ENCODE results near the gene ZNF253. TPM values are rescaled to one million over a fixed set of nuclear protein-coding genes. Genes with fewer than 3 reads are reported as not detected.

ZNF253 gene
- total and polyA plus RNA-seq, 2 of the 8 experiments (the other 6 are each of a cell fraction or from before 2014, with no cell fraction given) = 8.3 to 64.0 TPM

DNA sequence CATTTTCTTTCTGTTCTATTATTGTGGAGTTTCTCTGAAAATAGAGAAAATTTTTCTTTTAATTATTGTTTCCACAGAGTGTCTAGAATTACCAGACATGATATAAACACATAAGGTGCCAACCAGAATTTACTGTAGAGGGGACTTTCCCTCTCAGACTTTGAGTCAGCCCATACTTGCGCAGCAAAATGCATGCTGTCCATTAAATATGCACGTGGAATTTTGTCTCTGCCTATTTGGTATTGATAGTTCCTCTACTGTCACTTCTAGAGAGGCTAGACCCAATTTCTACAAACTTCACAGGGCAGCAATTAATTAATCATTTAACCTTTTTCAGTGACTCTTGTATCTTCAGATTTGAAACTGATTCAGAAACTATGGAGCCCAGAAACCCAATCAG, 44.0 kb downstream of the ZNF253 start (continued):
- no peak for TF ChIP-seq CEBPB (IDR thresholded peaks at IDR 0.05; ENCODE audit: low read depth, low read length)
- TF ChIP-seq HDAC2 (IDR thresholded peaks at IDR 0.05; ENCODE audit: borderline replicate concordance in 1 of 2, low read depth in 2 of 2, low read length in 2 of 2) = no peak
- TF ChIP-seq SP2 (IDR thresholded peaks at IDR 0.05; ENCODE audit: low read length) = no peak

Measured in H1 (cell line).